GM11168 (cell line): ENCODE data around the gene KLK5.
"Not testable (repeated sequence)": the region's sequence is repeated elsewhere in the genome, so short reads cannot be mapped to it uniquely, and the experiment has no call there.

Source experiments
- in situ Hi-C: fragments of 300-500 bp; cut with MboI; formaldehyde crosslinking; loops from one replicate; pipeline ENCODE4 v1.12.0; 2022; ENCODE audit warnings: low sequenced_read_pairs; ENCODE audit not compliant: unreplicated experiment

Gene KLK5

DNA sequence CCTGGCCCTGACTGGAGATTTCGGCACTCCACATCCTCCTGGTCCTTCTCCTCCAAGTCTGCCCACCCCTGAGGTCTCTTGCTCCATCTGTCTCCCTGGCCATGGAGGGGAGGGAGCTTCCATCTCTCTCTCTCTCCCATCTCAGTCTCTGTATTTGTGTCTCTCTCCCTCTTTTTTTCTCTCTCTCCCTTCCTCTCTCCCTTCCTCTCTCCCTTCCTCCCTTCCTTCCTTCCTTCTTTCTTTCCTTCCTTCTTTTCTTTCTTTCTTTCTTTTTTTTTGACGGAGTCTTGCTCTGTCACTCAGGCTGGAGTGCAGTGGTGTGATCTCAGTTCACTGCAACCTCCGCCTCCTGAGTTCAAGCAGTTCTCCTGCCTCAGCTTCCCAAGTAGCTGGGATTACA, 17.0 kb upstream of the KLK5 start:
- in situ Hi-C loops = not testable (repeated sequence)

DNA sequence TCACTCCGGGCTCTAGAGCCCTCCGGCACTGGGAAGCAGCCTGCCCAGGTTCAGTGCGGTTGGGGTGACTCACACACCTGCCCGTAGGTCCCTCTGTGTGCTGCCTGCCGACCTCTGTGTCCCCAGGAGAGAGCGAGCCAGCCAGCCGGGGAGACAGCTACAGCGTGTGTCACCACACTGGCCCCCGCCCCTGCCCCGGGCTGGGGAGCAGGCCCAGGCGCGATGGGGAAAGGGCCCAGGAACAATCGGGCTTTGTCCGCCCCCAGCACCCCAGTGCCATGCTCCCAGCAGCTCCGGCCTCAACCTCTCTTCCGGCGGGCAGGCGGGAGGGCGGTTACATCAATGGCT, 16.5 kb upstream of the KLK5 start, which contains the start of gene KLK6:
Gene KLK6 (minus strand): TSS at position 179 of the 348 bp plus-strand sequence. CDS start 1,487 bp downstream, outside the sequence.
- in situ Hi-C loops = no loop called here

DNA sequence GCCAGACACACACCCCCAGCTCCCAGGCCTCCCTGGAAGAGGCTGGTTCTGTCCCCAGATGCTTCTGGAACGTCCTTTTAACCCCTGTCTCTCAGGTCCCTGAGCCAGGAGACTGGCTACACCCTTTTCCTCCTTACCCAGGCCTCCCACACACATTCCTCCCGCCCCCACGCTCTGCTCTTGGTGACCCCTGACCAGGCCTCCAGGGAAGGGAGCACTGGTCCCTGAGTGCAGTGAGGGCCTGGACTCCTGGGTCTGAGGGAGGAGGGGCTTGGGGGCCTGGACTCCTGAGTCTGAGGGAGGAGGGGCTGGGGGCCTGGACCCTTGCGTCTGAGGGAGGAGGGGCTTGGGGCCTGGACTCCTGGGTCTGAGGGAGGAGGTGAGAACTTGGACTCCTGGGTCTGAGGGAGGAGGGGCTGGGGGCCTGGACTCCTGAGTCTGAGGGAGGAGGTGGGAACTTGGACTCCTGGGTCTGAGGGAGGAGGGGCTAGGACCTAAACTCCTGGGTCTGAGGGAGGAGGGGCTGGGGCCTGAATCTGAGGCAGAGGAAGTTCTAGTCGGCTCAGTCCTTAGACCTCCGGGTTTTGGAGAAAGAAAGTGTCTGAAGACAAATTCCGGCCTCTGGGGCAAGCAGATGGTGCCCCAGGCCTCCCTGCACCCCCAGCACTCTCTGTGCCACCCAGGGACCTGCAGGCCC, 16.0 kb upstream of the KLK5 start:
- in situ Hi-C loops = no loop called here

DNA sequence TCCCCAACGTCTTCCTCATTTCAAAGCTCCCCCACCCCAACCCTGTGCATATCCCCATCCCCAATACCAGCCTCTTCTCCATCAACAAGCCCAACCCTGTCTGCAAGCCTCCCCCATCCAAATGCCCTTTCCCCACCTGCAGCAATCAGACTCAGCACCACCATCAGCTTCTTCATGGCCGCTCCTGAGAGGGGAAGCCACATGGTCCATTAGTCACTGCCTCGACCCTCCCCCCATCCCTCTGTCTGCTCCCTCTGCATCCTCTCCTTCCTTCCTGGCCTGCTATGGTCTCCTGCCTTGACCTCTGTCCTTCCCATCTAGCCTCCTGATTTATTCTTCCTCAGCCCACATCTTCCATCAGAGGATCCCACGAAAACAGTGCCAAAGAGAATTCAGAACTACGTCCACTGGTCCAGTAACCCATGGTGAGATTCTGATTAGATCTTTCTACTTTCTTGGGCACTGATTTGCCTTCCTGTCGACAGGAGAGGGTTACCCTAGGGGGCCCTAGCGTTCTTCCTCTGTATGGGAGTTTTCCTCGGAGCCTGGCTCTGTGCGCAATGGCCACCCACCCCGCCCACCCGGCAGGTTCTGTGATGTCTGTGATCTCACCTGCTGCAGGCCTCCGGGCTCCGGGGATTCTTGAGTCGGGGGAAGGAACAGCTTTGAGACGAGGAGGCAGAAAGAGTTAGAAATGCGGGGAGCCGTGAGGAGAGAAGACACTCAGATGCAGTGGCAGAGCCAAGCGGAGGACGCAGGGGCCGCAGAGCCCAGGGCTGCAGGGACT, 15.3 kb upstream of the KLK5 start:
- in situ Hi-C loops = no loop called here

DNA sequence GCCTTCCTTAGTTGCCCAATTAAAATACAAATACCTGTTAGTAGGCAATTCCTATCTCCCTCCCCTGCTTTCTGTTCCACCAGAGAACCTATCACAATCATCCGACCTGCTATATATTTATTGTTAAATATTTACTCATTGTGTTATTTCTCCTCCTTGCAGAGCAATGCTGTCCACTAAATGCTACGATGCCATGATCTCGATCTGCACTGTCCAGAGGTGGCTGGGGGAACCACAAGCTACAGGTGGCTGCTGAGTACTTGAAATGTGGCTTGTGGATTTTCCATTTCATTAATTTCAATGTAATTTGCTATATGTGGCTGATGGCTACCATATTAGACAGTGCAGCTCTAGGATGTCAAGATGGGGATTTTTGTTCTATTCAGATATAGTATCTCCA, 11.4 kb upstream of the KLK5 start:
- in situ Hi-C loops = no loop called here

DNA sequence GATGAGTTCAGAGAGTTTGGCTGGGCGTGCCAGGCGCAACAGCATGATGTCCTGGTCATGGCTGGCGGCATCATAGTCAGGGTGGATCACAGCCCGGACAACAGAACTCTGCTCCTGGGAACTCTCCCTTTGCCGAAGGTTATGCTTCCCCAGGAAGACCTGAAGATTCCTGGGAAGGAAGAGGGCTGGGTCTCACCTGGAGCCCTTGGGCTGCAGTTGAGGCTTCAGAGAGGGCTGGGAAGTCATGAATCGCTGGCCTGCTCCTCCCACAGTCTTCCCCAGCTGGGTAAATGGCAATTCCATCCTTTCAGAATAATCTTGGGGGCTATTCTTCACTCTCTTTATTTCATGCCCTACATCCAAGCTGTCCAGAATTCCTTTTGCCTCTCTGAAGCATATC, 10.5 kb upstream of the KLK5 start:
- in situ Hi-C loops = no loop called here

DNA sequence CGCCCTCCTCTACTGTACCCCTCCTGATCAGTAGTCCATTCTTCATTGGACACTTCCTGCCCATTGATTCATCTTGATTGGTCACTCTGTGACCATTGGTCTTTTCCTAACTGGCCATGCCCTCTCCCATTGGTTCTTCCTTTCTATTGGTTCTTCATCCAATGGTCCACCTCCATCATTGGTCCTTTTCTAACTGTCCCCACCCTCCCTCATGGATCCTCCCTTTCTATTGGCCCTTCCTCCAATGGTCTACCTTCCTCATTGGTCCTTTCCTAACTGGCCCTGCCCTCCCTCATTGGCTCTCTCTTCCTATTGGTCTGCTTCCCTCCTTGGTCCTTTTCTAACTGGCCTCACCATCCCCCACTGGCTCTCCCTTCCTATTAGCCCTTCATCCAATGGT, 9.4 kb upstream of the KLK5 start:
- in situ Hi-C loops = no loop called here

DNA sequence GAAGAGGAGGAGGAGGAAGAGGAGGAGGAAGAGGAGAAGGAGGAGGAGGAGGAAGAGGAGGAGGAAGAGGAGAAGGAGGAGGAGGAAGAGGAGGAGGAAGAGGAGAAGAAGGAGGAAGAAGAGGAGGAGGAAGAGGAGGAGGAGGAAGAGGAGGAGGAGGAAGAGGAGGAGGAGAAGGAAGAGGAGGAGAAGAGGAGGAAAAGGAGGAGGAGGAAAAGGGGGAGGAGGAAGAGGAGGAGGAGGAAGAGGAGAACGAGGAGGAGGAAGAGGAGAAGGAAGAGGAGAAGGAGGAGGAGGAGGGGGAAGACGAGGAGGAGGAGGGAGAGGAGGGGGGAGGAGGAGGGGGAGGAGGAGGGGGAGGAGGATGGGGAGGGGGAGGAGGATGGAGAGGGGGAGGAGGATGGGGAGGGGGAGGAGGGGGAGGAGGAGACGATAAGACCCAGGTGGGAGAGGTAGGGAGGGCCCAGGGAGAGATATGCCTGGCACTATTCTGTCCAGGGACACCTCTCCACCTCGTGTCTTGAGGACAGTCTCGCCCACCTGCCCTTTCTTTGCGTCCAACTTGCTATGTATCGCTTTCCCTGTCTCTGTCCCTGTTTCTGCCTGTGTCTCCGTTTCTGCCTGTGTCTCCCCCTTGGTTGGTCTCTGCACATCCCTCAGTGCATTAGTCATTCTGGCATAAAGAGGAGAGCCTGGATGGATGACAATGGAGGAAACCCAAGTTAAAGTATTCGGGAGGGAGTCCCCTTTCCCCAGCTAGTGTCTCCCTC, 7.1 kb upstream of the KLK5 start:
- in situ Hi-C loops = no loop called here

DNA sequence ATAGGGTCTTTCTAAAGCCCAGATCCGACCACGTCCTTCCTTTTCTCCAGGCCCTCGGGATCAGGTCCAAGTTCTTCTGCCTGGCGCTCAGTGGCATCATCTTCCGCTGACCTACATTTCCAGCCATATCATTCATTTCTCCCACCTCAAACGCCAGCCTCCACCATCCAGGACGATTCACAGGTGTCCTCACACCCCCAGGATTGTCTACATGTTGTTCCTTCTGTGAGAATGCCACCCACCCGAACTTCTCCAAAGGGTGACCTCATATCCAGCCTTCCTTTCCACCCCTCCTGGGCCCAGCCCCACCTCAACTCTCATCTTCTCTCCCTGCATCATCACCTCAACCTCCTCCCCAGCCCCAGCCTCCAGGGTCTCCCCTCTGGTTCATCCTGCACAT, 4.7 kb upstream of the KLK5 start:
- in situ Hi-C loops = no loop called here

DNA sequence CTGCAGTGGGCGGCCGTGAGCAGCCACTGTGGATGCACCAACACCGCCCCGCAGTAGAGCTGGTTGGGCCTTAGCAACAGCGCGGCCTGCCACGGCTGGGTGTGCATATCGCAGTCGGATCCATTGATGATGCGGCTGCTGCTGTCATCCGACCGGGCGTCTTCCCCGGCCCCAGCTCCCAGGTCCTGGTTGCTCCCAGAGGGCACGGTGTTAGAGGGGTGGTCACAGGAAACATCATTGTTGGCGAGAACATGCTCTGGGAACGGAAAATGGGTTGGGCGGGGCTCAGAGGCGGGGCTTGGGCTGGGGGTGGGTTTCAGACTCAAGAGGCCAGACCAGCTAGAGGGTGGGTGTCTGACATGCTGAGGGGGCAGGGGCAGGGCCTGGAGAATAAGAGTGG, 3.0 kb downstream of the KLK5 start:
- in situ Hi-C loops = no loop called here

DNA sequence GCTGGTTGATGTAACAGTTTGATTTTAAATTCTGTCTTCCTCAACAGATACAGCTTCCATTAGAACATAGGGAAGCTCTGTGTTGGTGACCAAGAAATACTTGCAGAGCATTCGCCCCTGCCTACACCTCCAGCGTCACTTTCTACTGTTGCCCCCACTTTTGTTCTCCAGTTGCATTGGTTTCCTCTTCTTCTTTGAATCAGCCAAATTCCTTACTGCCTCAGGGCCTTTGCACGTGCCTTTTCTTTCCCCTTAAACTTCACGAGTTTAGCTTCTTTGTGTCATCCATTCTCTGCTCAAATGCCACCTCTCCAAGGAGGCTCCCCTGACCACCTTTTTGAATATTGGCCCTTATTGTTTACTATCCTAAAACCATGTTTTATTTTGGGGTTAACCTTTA, 5.7 kb downstream of the KLK5 start:
- in situ Hi-C loops = no loop called here

DNA sequence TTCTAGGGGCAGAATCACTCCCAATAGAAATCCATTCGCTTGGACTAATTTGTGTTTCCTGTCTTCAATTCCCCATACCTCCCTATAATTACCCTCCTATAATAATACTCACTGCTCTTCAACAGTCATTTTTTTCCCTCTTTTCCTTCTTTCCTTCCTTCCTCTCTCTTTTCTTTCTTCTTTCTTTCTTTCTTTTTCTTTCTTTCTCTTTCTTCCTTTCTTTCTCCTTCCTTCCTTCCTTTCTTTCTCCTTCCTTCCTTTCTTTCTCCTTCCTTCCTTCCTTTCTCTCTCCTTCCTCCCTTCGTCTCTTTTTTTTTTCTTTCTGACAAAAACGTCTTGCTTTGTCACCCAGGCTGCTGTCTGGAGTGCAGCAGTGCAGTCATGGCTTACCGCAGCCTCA, 8.0 kb downstream of the KLK5 start:
- in situ Hi-C loops = no loop called here

DNA sequence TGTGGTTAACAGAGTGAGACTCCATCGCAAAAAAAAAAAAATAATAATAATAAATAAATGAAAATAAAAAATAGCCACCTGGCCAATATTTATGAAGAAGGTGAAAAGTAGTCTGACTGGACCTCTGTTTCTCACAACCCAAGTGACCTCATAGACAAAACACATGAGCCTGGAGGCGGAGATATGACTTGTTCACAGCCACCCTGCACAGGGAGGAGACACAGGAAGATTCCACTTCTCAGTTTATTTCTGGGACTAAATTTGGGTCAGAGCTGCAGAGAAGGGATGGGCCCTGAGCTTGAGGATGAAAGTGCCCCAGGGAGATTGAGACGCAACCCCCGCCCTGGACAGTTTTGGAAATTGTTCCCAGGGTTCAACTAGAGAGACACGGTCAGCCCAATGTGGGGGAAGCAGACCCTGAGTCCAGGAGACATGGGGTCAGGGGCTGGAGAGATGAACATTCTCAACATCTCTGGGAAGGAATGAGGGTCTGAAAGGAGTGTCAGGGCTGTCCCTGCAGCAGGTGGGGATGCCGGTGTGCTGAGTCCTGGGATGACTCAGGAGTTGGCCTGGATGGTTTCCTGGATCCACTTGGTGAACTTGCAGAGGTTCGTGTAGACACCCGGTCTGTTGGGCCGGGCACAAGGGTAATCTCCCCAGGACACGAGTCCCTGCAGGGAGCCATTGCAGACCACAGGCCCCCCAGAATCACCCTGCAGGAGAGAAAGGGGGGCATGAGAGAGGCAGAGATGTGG, 9.6 kb downstream of the KLK5 start:
- in situ Hi-C loops = no loop called here

DNA sequence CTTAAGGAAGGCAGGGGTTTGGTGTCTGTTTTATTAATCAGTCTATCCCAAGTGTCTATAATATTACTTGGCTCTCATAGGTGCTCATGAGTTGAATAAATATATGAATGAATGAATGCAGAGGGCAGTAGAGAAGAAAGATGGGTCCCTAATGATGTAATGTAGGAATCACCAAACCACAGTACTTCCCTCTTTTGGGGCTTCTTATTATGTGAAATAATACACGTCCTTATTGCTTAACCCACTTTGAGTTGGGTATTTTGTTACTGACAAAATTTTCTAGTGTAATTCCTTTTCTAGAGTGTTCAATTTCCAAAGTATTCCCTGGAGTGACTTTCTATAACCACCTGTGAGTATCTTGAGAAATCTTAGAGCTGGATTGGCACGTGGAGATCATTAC, 13.2 kb downstream of the KLK5 start:
- in situ Hi-C loops = no loop called here

DNA sequence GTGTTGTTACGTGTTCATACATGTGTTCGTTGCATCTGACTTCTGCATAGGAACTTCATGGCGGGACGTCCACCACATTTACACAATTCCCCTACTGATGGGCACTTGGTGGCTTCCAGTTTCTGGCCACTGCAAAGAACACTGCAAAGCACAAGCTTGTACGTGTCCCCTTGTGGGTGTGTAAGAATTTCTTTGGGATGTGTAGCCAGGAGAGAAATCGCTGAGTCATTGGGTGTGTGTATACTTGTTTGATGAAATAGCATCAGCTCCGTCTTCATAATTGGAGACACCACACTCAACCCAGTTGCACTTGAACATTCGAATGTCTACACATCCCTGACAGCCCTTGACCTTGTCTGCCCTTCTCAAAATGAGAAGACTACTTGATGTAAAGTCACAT, 19.2 kb downstream of the KLK5 start:
- in situ Hi-C loops = no loop called here

DNA sequence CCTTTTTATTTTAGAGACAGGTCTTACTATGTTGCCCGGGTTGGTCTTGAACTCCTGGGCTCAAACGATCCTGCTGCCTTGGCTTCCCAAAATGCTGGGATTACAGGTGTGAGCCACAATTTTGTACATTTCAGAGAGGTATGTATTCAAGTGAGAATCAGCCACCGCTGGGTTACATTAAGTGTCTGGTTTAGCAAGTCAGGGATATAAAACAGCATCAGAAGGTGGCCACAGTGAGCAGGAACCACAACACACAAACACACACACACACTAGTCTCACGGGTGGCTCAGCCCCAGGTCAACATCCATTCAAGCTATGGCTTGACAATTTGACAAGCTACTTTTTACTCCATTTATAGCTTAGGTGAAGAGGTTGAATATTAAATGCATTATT, 20.2 kb downstream of the KLK5 start:
- in situ Hi-C loops = no loop called here

DNA sequence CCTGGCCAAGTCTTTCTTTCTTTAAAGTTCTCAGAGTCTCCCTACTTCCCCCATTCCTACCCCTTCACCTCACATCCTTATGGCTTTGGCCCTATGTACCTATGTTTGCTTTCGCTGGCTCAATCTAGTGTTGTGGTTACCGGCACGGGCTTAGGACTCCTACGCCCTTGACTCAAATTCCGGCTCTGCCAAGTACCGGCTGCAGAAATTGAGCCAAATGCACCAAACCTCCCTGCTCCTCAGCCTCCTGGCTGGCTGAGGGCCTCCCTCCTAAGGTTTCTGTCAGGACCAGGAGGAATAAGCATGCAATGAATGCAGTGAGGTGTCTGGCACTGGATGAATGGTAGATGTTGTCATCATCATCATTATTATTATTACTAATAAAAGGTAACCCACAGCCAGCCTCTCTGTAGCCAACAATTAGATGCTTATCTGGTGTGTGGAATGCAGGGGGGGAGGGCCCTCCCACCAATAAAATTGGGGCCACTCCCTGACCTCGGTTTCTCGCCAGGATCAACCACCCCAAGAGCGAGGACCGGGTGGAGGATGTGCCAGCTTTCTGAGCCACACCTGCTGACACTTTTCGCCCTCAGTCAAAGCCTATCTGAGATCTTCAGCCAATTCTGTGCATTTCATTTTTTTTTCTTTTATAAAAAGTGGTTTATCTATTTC, 20.7 kb downstream of the KLK5 start:
- in situ Hi-C loops = no loop called here

DNA sequence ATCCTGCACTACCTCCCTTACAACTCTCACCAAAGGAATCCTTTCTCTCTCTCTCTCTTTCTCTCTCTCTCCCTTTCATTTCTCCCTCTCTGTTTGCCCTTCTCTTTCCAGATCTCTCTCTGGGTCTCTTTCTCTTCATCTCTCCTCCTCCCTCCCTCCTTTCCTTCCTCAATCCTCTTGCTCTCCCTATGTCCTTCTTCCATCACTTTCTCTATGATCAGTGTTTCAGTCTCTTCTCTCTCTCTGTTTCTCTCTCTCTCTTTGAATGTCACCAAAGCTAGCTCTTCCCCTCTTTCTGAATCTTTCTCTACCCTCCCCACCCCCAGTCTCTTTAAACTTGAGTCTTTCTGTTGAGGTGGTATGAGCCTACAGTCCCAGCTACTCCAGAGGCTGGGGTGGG, 21.8 kb downstream of the KLK5 start:
- in situ Hi-C loops = no loop called here

DNA sequence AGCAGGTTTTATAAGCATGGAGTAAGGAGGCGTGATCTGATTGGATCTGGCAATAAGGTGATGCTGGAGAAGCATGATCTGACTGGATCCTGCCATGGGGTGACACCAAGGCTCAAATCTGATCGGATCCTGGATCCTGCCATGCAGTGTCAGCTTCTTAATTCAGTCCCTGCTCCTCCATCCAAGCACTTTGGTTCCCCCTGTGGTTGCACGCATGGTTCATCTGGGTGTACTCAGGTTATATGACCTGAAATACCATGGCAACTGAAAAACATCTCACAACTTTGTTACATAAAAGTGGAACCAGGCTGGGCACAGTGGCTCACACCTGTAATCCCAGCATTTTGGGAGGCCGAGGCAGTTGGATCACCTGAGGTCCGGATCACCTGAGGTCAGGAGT, 24.0 kb downstream of the KLK5 start:
- in situ Hi-C loops = no loop called here

DNA sequence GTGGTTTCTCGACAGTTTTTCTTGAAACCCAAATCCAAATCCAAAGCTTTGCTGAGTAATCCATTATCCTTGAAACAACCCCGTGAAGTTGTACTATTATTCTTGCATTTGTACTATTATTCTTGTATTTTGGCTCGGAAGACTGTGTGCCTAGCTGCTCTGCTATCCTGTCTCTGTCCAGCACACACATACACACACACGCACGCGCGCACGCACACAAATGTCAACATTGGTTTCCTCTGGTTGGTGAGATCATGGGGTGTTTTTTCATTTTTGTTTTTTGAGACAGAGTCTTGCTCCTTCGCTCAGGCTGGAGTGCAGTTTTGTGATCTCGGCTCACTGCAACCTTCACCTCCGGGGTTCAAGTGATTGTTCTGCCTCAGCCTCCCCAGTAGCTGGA, 26.7 kb downstream of the KLK5 start:
- in situ Hi-C loops = no loop called here
